D721Med (cell line): ENCODE data around the gene USB1.

Experiments used
- DNase-seq: peaks from one replicate; pipeline ENCODE4 v3.0.0; 2011; ENCODE audit warnings: low spot score; ENCODE audit not compliant: insufficient read length
- FAIRE-seq: peaks from 2 replicates; lab custom pipeline; 2011; peaks lifted over from hg19 to GRCh38; lab: Jason Lieb, UNC
- TF ChIP-seq, protein P1 (sequence below): IDR thresholded peaks from 2 replicates; pipeline ENCODE4 v1.5.1; 2012; ENCODE audit warnings: mild to moderate bottlenecking, control low read depth; ENCODE audit not compliant: insufficient read depth; ENCODE audit errors: missing control alignments

Gene USB1

DNA sequence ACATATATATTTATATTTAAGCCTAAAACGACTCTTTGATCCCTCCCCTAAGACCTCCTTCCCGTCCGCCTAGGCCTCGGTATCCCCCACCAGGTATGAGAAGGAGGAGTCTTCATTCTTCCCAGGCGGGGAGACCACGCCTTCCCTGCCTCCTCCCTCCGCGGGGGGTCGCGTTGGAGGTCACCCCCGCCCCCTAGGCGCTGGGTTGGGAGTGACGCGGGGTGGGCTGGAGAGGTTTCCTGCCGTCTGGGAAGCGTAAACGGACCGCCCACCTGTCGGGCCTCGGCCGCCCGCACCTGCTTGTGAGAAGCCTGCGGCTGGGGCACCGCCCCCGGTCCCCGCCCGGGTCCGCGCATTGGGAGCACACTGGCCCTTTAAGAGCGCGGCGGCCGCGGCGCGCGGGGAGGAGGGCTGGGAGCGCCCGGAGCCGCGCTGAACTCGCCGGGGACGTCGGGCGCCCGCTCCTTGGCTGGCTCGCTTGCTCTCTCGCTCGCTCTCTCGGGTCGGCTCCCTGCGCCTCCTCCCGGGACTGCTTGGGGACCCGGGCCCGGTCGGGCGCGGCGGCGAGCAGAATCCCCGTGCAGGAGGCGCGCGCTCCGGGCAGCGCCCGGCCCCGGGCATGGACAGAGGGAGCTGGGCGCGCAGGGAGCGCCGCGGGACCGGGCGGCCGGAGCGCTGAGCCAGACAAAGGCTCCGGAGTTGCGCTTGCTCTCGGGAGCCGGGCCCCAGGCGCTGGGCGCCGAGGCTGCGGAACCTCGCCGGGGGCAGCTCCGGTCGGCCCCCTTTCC, 24.3 kb downstream of the USB1 start, which contains the start of gene MMP15:
TSS of gene MMP15 (plus strand) at position 404 of the 788 bp plus-strand sequence. CDS start 597 bp downstream, outside the sequence.
- DNase-seq (peak; percentile 62), FAIRE-seq (no peak)
- TF ChIP-seq, protein P1, sequence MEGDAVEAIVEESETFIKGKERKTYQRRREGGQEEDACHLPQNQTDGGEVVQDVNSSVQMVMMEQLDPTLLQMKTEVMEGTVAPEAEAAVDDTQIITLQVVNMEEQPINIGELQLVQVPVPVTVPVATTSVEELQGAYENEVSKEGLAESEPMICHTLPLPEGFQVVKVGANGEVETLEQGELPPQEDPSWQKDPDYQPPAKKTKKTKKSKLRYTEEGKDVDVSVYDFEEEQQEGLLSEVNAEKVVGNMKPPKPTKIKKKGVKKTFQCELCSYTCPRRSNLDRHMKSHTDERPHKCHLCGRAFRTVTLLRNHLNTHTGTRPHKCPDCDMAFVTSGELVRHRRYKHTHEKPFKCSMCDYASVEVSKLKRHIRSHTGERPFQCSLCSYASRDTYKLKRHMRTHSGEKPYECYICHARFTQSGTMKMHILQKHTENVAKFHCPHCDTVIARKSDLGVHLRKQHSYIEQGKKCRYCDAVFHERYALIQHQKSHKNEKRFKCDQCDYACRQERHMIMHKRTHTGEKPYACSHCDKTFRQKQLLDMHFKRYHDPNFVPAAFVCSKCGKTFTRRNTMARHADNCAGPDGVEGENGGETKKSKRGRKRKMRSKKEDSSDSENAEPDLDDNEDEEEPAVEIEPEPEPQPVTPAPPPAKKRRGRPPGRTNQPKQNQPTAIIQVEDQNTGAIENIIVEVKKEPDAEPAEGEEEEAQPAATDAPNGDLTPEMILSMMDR, result no peak

DNA sequence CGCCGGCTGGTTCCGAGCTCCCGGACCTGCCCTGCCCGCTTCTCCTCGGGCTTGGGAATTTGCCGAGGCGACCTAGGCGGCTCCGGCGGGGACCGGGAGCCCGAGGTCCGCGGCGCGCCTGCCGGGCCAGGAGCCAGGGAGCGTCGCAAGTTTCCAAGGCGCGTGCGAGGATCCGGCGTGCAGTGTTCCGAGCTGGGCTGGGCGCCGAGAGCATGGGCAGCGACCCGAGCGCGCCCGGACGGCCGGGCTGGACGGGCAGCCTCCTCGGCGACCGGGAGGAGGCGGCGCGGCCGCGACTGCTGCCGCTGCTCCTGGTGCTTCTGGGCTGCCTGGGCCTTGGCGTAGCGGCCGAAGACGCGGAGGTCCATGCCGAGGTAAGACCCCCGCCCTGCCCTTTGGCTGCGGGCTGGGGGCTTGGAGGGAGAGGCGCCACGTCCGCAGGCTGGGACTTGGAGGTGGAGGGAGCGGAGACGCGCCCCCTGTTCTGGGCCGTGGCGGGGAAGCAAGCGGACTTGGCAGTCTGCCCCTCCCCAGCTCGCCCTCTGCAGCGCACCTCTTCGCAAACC, 25.0 kb downstream of the USB1 start:
- DNase-seq, result no peak
- no peak for FAIRE-seq

DNA sequence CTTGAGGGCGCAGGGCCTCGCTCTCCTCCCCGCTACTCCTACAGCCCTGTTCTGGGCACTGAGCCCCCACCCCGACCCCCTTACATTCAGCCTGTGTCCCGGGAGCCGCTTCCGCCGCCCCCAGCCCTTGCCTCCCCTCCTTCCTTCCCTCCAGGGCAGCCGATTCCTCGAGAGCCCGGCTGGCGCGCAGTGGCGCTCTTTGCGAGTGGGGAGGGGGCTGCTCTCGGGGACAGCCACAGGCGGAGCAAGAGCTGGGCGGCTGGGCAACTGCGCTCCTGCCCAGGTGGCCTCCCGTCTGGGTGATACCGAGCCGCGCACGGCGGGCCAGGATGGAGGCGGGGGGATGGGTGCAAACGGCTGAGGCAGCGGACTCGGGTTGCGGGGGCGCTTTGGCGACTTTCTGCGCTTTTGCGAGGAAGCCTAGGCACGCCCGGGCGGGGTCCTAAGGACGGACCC, 25.5 kb downstream of the USB1 start:
- DNase-seq (no peak), FAIRE-seq (no peak)
- TF ChIP-seq, protein P1, result no peak

More for the DNA sequence above, 25.0 kb downstream of the USB1 start:
- TF ChIP-seq, protein P1, result no peak

DNA sequence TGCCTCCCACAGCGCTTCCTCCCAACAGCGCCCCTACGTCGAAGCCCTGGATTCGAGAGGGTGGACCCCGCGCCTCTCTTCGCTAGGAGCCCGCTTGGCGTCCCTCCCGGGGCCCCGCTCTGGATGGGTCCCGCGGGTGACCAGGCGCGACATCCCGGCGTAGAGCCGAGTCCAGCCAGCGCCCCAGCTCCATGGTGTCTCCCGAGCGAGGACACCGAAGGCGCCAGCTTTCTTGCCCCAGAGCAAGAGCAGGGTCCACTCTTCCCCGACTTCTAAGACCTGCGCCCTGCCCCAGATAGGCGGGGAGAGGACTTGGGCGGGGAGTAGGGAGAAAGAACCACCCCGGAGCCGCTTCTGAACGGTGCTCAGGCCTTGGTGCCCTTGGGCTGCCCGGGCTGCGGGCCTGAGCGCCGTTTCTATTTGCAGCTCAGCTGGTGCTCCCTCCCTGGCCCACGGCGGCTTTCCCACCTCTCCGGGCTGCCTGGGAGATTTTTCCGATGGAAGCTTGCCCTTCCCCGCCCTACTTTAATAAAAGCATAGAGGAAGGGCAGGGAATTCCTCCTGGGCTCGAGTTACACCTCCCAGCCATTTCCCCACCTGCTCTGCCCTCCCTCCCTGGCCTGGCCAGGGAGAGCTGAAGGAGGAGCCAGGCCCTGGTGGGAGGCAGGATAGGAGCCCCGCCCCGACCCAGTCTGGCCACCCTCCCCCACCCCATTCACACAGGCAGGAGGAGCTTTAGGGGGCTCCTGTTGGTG, 26.1 kb downstream of the USB1 start:
- no peak for FAIRE-seq
- TF ChIP-seq, protein P1, result no peak
- no peak for DNase-seq

DNA sequence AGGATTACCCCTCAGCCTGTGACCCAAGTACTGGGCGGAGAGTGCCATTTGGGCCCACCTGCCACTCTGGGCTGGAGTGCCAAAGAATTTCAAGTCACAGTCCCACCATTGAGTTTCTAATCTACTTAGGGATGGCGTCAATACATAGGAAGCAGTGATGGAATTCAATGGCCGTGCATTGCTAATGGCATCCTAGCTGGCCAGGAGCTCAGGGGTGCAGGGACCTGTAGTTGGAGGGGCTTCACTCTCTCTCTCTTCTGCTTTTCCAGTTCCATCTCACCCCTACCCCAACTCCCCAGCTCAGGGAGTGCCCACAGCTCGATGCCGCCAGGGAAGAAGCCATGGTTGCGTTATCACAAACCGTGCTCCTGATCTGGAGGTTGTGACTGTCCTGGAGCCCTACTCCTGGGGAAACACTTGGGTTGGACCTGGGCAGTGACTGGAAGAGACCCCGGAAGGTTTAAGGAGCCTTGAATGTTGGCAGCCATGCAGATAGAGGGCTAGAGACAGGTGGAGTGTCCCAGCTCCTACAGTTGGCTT, 26.8 kb downstream of the USB1 start:
- FAIRE-seq (no peak), DNase-seq (no peak)
- TF ChIP-seq, protein P1, result no peak

DNA sequence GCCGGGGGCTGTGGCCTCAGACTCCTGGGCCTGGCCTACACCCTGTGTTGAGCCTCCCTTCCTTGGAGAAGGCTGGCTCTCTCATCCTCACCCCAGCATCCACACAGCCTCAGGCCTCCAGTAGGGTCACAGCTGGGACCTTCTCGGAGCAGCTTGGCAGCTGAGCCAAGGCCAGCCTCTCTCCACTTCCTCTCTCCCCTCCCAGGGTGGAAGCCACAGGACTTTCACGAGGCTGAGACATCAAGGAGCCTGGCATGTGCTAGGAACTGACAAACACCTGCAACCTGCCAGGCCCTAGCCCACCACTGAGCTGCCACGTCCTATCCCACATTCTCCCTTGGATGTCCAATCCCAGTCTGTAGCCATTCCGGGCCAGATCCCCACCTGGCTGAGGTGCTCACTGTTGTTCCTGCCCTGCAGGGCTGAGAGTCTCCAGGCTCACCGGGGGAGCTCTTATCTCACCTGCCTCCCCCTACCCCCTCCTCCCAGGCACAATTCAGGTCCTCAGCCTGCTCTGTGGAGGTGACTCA, 27.4 kb downstream of the USB1 start:
- DNase-seq, result no peak
- FAIRE-seq, result no peak
- TF ChIP-seq, protein P1, result no peak
